KOPT-K1 (cell line): ENCODE measurements around the gene GATD1.
"Not testable (repeated sequence)": the region's sequence is repeated elsewhere in the genome, so short reads cannot be mapped to it uniquely, and the experiment has no call there.

Source experiments
- H3K27ac ChIP-seq: fragments of 200-600 bp; sonication (generic); 2 replicates; pipeline ENCODE4 v1.5.1; 2016; ENCODE audit warnings: antibody characterized with exemption, mild to moderate bottlenecking, low read depth, low read length; ENCODE audit not compliant: poor library complexity, severe bottlenecking
- H3K36me3 ChIP-seq: fragments of 200-600 bp; sonication (generic); 2 replicates; pipeline ENCODE4 v1.5.1; 2017; ENCODE audit warnings: antibody characterized with exemption, mild to moderate bottlenecking, low read length, moderate library complexity; ENCODE audit not compliant: insufficient read depth
- H3K9me3 ChIP-seq: fragments of 200-600 bp; sonication (generic); 2 replicates; pipeline ENCODE4 v1.5.1; 2017; ENCODE audit warnings: antibody characterized with exemption, low read length, mild to moderate bottlenecking; ENCODE audit not compliant: insufficient read depth, poor library complexity, severe bottlenecking

GATD1 gene

GRCh38 chr11:746289-747157 lies 30.8 kb downstream of the GATD1 start:
- Histone ChIP-seq H3K27ac (peak overlapping the region; percentile 63), H3K9me3 (no peaks in the 10 kb centered on the region), H3K36me3 (no peaks in the 10 kb centered on the region)

GRCh38 chr11:745428-745827 lies 31.9 kb downstream of the GATD1 start:
- Histone ChIP-seq H3K9me3 (no peaks in the 10 kb centered on the region), H3K27ac (no peak overlapping the region), H3K36me3 (no peaks in the 10 kb centered on the region)

DNA sequence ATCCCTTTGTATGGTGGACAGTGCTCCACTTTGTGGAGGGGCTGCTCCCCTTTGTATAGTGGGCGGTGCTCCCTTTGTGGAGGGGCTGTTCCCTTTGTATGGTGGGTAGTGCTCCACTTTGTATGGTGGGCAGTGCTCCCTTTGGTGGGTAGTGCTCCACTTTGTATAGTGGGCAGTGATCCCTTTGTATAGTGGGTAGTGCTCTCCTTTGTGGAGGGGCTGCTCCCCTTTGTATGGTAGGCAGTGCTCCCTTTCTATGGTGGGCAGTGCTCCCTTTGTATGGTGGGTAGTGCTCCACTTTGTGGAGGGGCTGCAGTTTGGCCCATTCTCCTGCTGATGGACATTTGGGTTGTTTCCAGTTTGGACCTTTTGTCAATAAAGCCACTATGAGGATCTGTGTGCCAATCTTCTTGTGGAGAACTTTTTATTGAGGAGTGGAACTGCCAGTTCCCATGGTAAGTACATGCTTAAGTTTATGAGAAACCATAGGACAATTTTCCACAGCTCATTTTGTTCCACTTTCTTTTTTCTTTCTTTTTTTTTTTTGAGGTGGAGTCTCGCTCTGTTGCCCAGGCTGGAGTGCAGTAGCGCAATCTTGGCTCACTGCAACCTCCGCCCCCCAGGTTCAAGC lies 34.6 kb downstream of the GATD1 start:
- no peaks in the 10 kb centered on the region for H3K9me3 ChIP-seq
- no peaks in the 10 kb centered on the region for H3K36me3 ChIP-seq
- H3K27ac ChIP-seq = no peak overlapping the region

DNA sequence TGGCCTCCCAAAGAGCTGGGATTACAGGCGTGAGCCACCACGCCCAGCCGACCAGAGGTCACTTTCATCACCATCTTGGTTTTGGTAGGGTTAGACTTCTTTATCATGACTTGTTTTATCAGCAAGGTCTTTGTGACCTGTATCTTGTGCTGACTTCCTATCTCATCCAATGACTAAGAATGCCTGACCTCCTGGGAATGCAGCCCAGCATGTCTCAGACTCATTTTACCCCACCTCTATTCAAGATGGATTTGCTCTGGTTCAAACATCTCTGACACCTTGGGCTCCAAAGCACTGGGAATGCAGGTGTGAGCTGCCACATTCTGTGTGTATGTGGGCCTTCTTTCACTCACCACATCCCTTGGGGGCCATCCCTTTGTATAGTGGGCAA lies 35.1 kb downstream of the GATD1 start:
- Histone ChIP-seq H3K27ac (no peak overlapping the region), H3K9me3 (no peaks in the 10 kb centered on the region), H3K36me3 (no peaks in the 10 kb centered on the region)

DNA sequence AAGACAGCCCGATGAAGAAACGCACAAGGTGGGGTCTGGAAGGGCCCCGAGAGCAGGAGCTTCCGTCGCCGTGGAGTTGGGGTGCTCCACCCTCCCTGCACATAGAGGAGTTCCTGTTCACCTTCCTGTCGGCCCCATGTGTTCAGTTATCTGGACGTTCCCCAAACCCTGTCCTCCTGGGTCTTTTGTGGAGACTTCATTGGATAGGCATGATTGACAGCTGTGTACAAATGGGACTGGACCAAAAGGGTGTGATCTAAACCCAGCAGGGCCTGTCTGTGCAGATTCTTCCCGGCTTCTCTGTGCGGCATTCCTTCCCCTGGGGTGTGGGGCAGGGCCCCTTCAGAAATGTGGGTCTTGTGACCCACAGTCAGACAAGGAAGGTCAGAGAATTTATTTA lies 39.4 kb downstream of the GATD1 start:
- H3K36me3 ChIP-seq, H3K27ac ChIP-seq, H3K9me3 ChIP-seq: not testable (repeated sequence)

DNA sequence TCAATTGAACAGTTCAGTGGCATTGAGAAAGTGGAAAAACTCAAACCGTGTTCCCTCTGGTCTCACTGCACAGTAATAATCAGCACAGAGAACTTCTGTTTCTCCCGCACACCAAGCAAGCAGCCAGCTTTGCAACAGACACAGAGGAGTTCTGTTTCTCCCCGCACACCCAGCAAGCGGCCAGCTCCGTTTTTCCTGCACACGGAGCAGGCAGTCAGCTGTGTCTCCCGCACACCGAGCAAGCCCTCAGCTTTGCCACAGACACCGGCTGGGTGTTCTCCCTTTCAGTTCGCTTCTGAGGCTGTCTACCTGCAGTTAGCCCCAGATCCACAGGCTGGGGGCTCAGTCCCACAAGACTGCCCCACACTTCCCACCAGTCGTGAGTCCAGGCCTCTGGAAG lies 39.9 kb downstream of the GATD1 start:
- no peak overlapping the region for H3K27ac ChIP-seq
- no peaks in the 10 kb centered on the region for H3K36me3 ChIP-seq
- no peaks in the 10 kb centered on the region for H3K9me3 ChIP-seq

DNA sequence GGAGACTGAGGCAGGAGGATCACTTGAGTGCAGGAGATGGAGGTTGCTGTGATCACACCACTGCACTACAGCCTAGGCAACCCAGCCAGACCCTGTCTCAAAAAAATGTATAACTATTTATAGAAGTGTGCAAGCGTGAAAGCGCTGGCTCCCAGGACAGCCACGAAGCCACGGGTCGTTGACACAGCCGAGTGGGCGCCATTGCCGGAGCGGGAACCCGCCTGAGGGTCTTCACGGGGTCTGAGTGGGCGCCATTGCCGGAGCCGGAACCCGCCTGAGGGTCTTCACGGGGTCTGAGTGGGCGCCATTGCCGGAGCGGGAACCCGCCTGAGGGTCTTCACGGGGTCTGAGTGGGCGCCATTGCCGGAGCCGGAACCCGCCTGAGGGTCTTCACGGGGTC lies 42.7 kb downstream of the GATD1 start:
- H3K36me3 ChIP-seq, H3K9me3 ChIP-seq, H3K27ac ChIP-seq: not testable (repeated sequence)

- Histone ChIP-seq H3K36me3 (no peaks in the 10 kb centered on the region), H3K9me3 (no peaks in the 10 kb centered on the region), H3K27ac (no peak overlapping the region)
These were observed 44.2 kb downstream of the GATD1 start for GRCh38 chr11:733072-733471.

DNA sequence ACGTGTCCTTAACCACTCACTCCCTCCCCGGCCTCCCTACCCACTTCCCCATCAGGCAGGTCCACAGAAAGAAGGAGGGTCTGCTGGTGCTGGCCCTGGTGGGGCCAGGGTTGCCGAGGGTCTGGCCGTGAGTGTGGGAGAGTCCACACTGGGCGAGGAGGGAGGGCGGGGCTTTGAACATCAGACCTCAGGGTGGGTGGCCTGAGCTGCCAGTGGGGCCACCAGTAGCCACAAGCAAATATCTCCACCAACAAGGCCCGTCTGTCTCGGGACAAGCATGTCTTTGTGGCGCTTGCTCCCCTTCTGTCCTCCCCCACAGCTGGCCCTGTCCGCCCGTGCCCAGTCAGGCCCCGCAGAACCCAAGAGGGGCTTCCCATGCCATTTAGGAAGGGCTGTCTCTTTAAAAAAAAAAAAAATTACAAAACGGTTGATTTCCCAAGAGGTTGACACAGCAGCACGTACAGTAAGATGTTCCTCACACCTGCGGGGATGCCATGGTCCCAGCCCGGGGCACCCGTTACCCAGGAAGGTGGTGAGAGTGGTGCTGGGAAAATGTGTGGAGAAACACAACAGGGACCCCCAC lies 47.7 kb downstream of the GATD1 start:
- Histone ChIP-seq H3K27ac (no peak overlapping the region), H3K9me3 (no peaks in the 10 kb centered on the region), H3K36me3 (no peaks in the 10 kb centered on the region)

GRCh38 chr11:728901-729491 lies 48.3 kb downstream of the GATD1 start:
- no peak overlapping the region for H3K27ac ChIP-seq
- no peaks in the 10 kb centered on the region for H3K36me3 ChIP-seq
- no peaks in the 10 kb centered on the region for H3K9me3 ChIP-seq

DNA sequence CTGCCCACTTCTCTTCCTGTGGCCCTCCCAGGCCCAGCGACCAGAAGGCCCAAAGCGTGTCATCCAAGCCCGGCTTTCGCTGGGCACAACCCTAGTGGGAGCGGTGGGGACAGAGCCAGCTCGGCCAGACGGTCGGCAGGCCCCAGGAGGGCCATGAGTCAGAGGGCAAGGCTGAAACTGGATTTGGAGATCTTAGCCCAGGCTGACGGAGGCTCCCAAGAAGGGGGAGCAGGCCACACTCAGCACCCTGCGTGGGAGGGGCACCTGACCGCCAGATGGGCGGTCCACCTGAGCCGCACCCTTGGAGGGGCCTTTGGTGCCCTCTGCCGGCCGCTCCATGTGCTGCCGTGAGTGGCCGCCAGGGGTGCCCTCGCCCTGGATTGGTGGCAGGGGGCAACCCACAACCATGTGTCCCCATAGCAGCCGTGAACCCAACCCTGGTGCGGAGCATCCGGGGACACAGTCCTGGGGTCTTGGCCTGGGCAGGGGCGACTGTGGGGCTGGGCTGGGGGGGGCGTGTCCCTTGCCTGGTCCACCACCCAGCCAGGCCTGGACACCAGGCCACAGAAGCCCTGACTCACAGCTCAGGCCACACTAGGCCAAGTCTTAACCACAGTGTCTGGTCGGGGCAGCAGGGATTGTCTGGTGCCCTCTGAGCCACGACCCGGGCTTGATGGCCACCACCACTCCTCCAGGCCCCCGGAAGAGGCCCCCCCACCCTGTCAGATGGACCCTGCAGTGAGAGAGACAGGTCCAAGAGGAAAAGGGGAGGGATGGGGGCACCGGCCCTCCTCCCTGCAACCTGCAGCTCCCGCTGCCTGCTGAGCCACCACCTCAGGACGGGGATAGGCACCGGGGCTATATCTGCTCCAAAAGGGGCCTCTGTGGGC lies 49.2 kb downstream of the GATD1 start:
- Histone ChIP-seq H3K9me3 (no peaks in the 10 kb centered on the region), H3K36me3 (no peaks in the 10 kb centered on the region), H3K27ac (no peak overlapping the region)

DNA sequence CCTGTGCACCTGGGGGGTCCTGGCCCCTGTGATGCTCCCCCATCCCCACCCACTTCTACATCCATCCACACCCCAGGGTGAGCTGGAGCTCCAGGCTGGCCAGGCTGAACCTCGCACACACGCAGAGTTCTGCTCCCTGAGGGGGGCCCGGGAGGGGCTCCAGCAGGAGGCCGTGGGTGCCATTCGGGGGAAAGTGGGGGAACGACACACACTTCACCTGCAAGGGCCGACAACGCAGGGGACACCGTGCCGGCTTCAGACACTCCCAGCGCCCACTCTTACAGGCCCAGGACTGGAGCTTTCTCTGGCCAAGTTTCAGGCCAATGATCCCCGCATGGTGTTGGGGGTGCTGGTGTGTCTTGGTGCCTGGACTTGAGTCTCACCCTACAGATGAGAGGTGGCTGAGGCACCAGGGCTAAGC lies 50.0 kb downstream of the GATD1 start:
- H3K9me3 ChIP-seq = no peaks in the 10 kb centered on the region
- H3K36me3 ChIP-seq = no peaks in the 10 kb centered on the region
- H3K27ac ChIP-seq = no peak overlapping the region

- no peak overlapping the region for H3K27ac ChIP-seq
- no peaks in the 10 kb centered on the region for H3K9me3 ChIP-seq
- H3K36me3 ChIP-seq = no peaks in the 10 kb centered on the region
These were observed 50.7 kb downstream of the GATD1 start for GRCh38 chr11:726278-727220.
